ENCODE results near the gene KRT2.

KRT2 gene

DNA sequence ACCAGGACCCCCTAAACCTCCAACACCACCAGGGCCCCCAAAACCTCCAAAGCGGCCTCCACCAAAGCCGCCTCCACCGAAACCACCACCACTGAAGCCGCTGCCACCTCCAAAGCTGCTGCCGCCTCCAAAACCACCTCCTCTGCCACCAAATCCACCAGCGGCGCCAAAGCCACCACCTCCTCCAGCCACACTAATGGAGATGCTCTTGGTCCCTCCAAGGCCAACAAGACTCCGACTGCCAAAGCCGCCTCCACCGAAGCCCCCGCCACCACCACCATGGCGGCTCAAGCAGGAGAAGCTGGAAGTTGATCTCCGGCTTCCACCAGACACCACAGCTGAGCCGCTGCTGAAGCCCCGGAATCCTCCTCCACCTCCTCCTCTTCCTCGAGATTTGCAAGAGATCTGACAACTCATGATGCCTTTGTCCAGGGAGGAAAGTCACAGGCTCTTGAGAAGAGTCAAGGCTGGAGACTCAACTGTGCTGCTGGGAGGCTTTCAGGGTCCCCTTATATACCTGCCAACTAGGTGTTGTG is at the start of gene KRT2:
Gene KRT2, minus strand, starts transcription at position 486 of the 536 bp plus-strand sequence. Its CDS starts 69 bp downstream, at position 417.
- no peak for FAIRE-seq

DNA sequence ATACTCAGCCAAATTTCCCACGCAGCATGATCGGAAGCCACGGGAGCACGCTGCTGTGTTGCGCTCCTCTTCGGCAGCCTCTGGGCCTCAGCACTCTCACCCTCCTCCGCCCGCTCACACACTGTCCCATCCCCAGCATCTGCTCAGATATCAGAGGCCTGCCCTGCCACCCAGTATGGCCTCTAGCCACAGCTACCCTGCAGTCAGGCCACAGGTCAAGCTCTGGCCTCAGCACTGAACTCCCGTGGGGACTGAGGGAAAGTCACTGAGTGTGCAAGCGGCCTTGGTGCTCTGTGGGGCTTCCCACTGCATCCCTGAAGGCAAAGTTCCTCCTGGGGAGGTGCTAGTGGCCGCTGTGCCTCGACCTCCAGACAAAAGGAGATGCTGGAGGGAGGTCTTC is 49.3 kb upstream of the KRT2 start:
- no peak for FAIRE-seq

DNA sequence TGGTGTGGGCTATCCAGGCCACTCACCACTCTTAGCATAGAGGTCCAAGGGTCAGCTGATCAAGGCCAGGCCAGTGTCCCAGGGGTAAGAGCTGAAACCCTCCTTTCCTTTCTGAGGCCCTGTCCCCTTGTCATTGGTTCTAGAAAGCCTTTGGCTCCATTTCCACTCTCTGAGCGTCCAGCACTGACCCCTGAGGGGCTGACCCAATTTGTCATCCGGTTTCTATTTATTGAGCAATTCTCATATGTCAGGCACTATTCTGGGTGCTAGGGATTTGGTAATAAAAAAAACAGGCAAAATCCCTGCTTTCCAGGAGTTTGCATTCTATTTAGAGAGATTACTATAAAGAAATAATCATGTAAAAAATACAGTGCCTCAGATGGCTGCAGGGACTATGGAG is 47.9 kb upstream of the KRT2 start:
- FAIRE-seq = no peak

DNA sequence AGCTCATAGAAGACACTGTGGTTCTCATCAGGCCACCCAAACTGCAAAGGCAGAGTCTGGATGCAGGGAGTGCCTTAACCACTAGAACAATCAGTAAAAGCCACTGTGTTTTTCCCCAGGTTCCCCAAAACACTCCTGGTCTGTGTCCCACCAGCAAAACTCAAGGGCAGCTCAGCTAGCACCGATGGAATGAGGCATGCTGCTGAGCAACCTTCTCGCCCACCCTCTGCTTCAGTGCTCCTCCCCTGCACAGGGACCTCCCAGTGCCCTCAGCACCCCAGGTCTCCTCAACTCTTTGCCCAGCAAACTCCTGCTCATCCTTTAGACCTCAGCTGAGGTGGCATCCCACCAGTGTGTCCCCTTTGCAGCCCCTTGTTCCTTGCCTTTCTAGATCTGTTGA is 47.4 kb upstream of the KRT2 start:
- FAIRE-seq = no peak

DNA sequence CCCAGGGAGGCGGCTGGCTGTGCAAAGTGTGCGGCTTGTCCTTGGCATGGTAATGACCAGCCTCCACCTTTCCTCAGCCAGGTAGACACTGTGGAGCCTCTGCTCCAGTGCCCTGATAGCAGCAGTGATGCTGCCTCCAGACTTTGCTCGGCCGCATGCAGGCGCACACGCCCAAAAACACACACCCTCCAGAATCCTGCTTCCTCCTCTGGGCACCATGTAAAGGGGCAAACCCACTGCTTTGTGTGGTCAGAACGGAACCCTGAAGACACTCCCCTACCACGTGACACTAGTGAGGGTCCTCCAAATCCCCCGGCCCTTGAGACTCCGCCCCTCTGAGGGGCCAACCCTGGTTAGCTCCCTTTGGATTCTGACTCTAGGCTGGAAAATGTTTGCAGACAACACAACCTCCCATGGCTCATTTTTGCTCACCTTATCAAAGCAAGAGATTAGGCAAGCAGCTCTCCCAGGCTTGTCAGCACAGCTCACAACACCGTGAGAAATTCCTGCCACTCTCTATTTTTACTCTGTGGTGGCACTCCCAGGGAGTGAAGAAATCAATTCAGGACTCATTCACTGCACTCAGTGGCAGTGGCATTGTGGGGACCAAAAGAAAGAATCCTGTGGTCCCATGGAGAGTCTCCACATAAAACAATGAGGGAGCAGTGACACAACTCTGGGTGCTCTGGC is 46.8 kb upstream of the KRT2 start:
- FAIRE-seq = no peak

DNA sequence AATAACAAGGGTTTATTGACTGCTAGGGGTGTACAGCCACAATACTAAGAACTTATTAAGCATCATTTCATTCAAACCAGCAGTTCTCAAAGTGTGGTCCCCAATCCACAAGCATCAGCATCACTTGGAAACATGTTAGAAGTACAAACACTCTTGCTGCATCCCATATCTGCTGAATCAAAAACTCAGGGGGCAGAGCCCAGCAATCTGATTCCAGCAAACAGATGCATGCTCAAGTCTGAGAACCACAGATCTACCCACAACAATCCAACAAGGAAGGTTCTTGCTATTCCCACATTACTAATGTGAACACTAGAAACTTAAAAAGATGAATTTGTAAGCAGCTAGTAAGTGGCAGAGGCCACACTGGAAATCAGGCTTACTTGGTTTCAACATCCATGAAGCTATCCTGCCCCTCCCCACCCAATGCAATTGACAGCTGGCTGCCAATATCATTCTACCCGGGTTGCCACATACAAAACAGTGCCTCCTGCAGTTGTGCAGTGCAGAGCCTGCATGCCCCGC is 45.1 kb upstream of the KRT2 start:
- FAIRE-seq = no peak

DNA sequence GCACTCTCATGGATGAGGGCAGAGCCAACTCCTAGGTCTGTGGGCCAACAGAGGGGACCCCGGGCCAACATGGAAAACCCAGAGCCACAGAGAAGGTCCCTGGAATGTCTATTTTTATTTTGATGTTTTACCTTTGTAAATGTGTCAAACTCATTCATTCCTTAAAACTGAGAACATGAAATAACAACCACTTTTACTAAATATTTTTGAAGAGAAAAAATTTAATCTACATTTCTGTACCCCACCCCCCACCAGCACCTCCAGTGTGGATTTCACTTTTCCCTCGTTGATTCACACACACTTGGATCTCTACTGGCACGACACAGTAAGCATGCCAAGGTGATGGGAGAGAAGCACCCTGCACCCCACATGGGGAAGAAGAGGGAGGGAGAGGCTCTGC is 44.6 kb upstream of the KRT2 start:
- FAIRE-seq = no peak

DNA sequence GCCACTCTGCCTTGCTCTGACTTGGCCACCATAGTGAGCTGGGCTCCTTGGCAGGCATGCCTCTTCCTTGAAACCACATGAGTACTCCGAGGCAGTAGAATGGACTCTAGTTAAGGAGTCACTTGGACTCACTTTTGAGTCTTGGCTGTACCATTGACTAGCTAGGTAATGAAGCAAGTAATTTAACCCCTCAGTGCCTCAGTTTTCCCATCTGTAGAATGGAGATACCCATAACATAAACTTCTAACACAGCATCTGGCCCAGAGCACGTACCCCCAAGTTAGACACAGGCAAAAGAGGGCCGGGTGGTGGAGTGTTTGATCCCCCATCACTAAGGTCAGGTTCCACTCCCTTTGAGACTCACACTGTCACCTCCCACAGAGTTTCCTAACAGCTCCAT is 43.0 kb upstream of the KRT2 start:
- FAIRE-seq = no peak

DNA sequence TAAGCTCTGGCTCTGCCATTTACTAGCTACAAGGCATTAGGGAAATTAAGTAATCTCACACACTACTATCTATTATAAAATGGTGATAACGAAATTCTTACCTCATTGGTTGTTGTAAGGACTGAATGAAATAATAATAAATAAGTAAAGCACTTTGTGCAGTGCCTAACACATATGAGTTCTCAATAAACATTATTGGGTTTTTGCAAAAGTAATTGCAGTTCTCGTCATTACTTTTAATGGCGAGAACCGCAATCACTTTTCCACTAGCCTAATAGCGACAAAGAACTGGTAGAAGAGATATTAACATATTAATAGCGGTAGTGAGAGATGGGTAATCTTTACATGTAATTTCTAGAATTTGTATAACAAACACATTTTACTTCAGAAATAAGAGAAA is 42.1 kb upstream of the KRT2 start:
- FAIRE-seq = no peak

DNA sequence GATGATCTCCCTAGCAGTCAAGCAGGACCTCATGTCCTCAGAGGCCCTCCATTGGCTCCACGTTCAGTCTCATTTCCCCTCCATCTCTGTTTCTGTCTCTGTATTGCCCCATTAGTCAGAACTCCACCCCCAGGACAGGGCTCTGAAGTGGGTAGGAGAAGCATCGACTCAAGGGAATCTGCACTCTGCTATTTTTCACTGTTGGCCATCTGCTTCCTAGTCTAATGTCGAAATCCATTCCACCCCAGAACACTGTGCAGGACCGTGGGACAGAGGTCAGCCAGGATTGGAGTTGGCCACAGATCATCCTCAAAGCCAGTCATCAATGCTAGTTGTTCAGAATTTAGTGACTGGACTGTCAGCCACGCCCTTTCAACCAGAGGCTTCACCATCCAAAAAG is 41.2 kb upstream of the KRT2 start:
- FAIRE-seq = no peak

DNA sequence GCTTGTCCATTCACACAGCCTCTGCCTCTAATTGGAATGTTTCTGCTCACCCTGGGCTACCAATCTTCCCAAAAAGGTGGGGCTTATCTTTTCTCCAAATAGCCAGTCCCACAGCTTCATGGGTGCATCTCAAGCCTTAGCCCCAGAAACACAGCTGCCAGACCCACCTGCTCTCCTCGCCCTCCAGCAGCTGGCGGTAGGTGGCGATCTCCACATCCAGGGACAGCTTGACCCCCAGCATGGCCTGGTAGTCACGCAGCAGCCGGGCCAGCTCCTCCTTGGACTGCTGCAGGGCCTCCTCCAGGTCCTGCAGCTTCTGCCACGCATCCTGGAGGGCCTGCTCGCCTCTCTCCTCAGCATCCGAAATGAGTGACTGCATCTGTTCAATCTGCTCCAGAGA is 40.2 kb upstream of the KRT2 start:
- no peak for FAIRE-seq

DNA sequence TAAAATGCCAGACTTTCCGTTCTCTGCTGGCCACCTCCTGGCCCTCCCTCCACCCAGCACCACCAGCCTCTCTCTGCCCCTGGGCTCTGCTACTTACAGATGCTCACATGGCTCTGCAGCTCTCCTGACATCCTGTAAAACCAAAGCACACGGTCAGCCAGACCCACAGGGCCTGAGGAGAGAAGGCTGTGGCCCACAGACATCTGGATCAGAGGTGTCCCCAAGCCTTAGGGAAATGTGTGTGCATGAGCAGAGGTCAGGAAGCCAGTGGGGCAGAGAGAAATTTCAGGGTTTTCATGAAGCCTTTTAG is 39.8 kb upstream of the KRT2 start:
- FAIRE-seq = no peak

DNA sequence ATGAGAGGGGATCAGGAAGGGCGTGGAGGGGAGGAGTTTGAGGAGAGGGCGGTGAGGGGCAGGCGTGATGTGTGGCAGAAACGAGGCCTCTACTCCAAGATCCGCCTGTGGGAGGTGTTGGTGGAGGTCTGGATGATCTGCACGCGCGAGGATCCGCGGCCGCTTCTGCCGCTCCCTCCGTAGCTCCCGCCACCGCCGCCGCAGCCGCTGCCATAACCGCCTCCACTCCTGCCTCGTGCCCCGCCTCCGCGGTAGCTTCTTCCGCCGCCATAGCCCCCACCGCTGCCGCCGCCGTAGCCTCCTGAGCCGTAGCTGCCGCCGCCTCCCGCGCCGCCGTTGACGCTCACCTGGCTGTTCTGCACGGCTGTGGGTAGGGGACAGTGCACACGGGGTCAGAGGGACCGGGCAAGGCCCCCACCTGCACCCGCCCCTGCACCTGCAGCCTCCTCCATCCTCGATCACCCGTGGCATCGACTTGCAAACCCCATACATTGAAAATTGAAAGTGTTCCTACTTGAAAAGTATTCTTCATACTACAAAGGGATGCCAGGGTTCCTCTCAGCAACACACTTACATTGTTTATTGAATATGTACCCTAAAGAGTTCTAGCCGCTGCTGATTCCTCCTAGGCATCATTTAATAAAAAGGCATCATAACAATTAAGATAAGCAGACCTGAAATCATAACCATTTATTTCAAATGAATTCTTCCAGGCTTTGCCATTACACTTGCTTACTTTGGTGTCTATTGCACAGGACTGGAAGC is 39.2 kb upstream of the KRT2 start:
- no peak for FAIRE-seq

DNA sequence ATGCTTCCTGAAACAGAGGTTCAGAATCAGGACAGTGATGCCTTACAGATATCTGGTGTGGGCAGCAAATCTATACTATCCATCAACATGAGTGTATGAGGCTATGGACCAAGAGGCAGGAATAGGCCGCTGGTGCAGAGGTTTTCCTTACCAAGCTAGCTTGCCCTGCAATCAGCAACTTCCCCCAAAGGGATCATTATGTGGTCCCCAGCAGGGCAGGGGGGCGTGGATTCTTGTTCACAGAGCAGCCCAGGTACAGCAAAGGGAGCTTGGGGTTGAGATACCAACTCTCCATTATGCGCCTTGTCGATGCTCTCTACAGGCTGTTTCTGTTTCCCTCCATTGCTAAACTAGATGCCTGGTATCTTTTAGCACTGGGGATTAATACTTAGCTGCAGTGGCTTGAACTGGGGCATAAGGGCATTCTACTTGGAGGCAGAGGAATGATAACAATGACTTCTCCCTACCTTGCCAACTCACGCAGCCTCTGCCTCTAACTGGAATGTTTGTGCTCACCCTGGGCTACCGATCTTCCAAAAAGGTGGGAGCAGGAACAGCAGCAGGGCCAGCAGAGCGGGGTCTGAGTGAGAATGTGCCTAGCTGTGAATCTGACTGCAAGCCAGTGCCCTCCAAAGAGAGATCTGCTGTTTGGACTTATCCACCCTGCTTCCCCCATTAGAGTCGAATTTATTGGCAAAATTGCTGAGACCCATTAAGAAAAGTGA is 38.5 kb upstream of the KRT2 start:
- FAIRE-seq = no peak

DNA sequence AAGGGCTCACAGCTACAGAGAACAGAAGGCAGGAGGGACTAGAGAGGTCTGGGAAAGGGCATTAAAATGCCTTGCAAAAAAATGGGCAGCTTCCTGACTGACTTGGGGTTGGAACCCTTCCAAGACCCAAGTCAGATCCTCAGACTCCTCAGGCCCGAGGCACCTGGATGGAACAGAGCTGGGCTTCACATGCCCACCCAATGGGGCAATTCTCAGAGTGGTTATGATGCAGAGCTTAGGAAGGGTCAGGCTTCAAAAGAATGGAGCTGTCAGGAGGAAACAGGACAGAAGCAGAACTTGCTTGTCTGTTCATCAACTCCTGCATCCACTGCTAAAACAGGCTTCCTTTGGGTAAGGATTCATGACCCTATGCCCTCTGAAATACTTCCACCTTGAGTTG is 37.9 kb upstream of the KRT2 start:
- FAIRE-seq = no peak

DNA sequence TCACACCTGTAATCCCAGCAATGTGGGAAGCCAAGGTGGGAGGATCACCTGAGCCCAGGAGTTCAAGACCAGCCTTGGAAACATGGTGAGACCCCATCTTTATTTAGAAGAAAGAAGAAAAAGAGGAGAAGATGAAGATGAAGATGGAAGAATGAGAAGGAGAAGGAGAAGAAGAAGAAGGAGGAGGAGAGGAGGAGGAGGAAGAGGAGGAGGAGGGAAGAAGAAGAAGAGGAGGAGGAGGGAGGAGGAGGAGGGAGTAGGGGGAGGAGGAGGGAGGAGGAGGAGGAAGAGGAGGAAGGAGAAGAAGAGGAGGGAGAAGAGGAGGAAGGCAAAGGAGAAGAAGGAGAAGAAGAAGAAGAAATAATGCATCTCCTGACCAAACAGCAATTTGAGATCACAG is 37.2 kb upstream of the KRT2 start:
- FAIRE-seq = no peak

DNA sequence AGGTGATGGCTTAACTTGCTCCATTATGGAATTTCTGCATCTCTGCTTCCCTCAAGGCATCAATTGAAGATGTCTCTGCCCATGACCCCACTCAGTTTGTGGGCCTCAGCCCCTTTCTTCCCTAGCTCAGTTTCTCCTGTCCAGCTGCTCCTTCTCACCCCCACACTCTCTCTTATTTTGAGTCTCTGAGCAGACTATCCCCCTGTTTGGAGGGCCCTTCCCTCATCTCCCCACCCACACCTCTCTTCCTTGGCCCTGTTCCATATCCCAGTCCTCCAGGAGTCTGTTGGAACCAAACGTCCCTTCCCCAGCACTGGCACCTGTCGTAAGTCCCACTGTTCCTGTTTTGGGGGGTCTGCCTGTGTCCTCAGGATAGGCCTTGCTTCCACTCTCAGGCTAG is 36.5 kb upstream of the KRT2 start:
- FAIRE-seq = no peak

DNA sequence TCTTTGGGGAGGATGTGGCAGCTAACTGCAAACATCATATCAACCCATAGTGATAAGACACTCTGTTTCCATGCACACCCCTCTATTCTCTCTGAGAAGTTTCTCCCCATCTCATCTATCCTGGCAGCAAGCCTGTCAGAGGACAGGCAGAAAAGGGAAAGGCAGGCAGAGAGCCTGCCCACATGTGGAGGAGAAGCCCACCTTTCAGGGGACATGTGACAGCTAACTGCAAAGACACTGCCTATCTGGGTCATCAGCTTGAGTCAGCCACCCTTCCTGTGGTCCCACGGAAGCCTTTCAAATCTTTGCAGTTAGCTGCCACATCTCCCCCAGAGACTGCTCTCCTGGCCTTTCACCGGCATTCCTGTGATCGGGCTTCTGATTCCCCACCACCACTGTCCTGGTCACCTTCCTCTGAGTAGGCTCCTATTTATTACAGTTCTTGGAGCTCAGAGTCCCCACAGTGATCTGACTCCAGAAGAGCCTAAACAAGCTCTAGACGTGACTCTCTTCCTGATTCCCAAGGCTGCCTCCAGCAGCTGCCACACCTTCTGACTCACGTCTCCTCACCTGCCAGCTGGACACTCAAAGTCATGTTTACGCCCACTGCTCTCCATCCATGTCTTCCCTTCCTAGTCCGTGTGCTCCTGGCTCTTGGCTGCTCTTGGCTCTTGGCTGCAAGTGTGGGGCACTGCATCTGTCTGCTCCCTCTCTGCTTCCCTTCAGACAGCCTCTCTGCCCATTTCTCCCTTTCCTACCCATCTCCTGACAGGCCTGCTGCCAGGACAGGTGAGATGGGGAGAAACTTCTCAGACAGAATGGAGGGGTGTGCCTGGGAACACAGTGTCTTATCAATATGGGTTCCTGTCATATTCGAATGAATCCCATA is 35.7 kb upstream of the KRT2 start:
- FAIRE-seq = no peak

DNA sequence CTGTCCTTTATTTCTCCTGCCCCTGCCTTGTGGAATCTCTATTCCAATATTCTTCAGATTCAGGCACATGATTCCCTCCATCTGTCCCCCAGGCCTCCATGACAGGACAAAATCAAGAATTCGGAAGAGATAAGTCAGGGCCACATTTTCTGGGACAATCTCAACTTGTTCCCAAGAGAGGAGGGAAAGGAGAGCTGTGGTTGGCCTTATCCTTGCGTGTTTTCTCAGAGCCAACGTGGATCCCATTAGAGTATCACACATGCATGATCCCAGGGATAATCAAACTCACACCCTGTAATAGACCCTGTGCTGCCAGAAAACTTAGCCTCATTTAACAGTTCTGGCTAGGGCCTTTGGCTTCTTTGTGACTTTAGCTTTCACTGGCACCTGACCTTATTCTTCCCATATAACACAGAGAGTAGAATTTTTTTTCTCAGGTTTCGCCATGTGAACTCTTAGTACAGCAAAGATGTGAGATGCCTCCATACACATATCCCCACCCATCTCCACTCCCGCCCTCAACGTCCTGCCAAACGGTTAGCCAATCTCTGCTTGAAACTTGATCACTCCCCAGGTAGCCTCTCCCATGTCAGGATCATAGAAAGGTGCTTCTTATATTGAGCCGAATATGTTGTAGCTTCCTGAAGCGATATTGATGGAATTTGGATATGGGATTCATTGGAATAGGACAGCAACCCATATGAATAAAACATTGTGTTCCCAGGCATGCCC is 34.9 kb upstream of the KRT2 start:
- no peak for FAIRE-seq

DNA sequence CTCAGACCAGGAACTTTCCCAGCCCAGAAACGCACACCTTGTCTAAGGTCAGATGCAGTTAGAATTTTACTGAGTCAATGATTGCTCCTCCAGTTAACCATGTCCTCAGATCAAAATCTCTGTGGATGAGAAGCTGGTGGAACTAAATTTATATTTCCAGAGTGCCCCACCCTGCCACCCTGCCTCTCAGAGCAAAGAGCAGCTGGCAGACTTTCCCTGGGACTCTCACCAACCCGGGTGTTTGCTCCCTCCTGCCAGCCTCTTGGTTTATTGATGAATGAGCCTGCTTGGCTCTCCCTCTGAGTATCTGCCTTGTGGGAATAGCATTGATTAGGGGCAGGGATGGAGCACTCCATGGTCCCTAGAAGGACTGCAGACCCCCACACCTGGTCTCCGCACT is 34.1 kb upstream of the KRT2 start:
- no peak for FAIRE-seq

DNA sequence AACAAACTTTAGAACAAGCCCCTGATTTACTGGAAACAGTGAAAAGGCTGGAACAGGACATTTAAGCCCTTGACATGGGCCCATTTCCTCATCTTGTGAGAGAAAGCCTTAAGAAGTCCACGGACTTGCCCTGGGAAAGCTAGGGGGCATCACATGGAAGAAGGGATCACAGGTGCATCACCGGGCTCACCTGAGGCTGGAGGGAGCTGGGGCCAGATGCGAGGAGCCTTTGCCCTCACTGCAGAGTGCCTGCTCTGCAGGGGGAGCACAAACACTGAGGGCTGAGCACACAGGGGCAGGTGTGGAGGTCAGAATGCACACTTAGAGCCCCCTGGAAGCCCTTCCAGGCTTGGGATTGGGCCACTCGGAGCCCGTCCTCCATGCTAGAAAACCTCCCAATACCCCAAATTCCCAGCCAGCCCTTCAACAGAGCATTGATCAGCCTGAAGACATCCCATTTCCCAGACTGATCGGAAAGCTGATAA is 33.4 kb upstream of the KRT2 start:
- no peak for FAIRE-seq

DNA sequence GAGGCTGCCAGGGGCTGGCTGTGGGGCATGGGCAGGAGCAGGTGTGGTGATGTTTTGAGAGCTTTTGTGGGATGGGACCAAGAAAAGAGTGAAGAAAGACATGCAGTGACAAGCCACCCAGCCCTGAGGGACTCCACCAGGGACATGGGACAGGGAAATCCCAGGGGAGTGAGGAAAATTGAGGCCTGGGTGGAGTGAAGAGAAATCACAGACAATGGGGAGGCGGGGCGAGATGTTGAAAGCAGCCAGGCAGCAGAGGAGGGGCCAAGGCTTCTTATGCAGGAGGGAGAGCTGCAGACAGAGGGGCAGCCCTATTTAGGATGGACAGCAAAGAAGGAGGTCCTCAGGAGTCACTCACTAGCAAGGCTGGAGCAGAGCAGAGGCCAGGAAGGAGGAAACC is 32.4 kb upstream of the KRT2 start:
- FAIRE-seq = no peak

Measured in TTC549 (cell line).